Adrenal gland (tissue), 12 donors: ENCODE results near the gene TAMM41. TPM values are rescaled to one million over a fixed set of nuclear protein-coding genes. Genes with fewer than 3 reads are reported as not detected.
"Not testable (repeated sequence)": the region's sequence is repeated elsewhere in the genome, so short reads cannot be mapped to it uniquely, and the experiment has no call there.

Experiments used
- DNase-seq, 7 donors: peaks; one replicate each; pipeline ENCODE4 v3.0.0-alpha.2; 2019 to 2020
- H3K27ac ChIP-seq, 5 donors: fragments of 200-600 bp; sonication (generic) in 4 of 5; 1 replicate in 3 of 5; 2 replicates in 2 of 5; pipeline versions ENCODE4 v1.5.1 to v1.8.0; 2016 to 2020; ENCODE audit warnings: mild to moderate bottlenecking in 1 of 5
- H3K27me3 ChIP-seq: fragments of 200-600 bp; 2 replicates; pipeline ENCODE4 v1.8.0; 2021
- H3K36me3 ChIP-seq, 2 donors: fragments of 200-600 bp; replicated peaks in 1 of 2; 1 replicate in 1 of 2; 2 replicates in 1 of 2; pipeline versions ENCODE4 v1.5.1 to v1.8.0; 2018 to 2022
- H3K4me1 ChIP-seq, 2 donors: fragments of 200-600 bp; replicated peaks in 1 of 2; 1 replicate in 1 of 2; 2 replicates in 1 of 2; pipeline versions ENCODE4 v1.5.1 to v1.8.0; 2018 to 2021
- H3K4me3 ChIP-seq, 4 donors: fragments of 200-600 bp; sonication (generic) in 3 of 4; one replicate each; pipeline ENCODE4 v1.5.1; 2016 to 2018
- H3K9me3 ChIP-seq, 3 donors: fragments of 200-600 bp; sonication (generic) in 1 of 3; replicated peaks in 1 of 3; 1 replicate in 2 of 3; 2 replicates in 1 of 3; pipeline versions ENCODE4 v1.5.1 to v1.8.0; 2016 to 2021
- CTCF ChIP-seq, 6 experiments: fragments of 450-650 bp in 4 of 6; fragments of 200-600 bp in 2 of 6; sonication (generic) in 1 of 6; IDR thresholded peaks; 1 replicate in 5 of 6; 2 replicates in 1 of 6; pipeline versions ENCODE4 v1.5.1 to v1.8.0; 2016 to 2021; ENCODE audit warnings: antibody characterized with exemption in 6 of 6, mild to moderate bottlenecking in 2 of 6, moderate library complexity in 1 of 6
- POLR2A ChIP-seq, 2 donors: fragments of 450-650 bp; IDR thresholded peaks; one replicate each; pipeline ENCODE4 v1.6.1; 2017; ENCODE audit warnings: antibody characterized with exemption in 2 of 2, mild to moderate bottlenecking in 2 of 2, moderate library complexity in 1 of 2
- whole genome bisulfite sequencing, 4 donors: extraction: QIAGEN DNeasy Blood & Tissue Kit in 2 of 4; methylation state at CpG; one replicate each; pipeline versions ENCODE4 v1.1.5 to v1.1.7; 2013 to 2017; 5-methylcytosine and 5-hydroxymethylcytosine counted together
- intact Hi-C, 2 donors: fragments of 100-400 bp; cut with DNase I; formaldehyde crosslinking; loops; one replicate each; pipeline versions ENCODE4 v1.14.1 to v1.15.0; 2022 to 2023
- polyA plus RNA-seq, 3 donors: library from polyadenylated mRNA; stranded (reverse); fragments of 200-250 nt in 2 of 3; fragments of 350-450 nt in 1 of 3; fragmentation: Illumina TruSeq in 1 of 3; extraction: RNeasy Lipid Tissue Mini Kit (QIAGEN cat#74804) in 1 of 3; gene quantifications; one replicate each; pipeline ENCODE4 v1.2.3, GENCODE V29; 2013 to 2014
- total RNA-seq, 9 donors: library from RNA; depleted of rRNA in 4 of 9; stranded (reverse); fragments of >200 nt in 4 of 9; fragments of 120-200 nt in 1 of 9; fragmentation: NEBNext Ultra II Directional in 1 of 9; extraction: Animal tissue kit (Norgen Biotek cat#: 25700) in 1 of 9; gene quantifications; one replicate each; pipeline versions ENCODE4 v1.1.0 to v1.2.4, GENCODE V29; 2013 to 2023
- donor health status: healthy with polysubstance abuse.
- donor health status: Bipolar disorder and iron deficiency.
- donor health status: DM: yes; HTN: yes; CAD: no.
- donor health status: DM: no; HTN: no; CAD: no.
- donor health status: DM: no; HTN: no; CAD: no.
- donor health status: DM: yes; HTN: yes; CAD: no.

TAMM41 gene
- total and polyA plus RNA-seq, 12 donors: 5.8 to 21.0 (median 13.6) TPM

GRCh38 chr3:11759996-11760395 lies 86.7 kb downstream of the TAMM41 start:
- no peaks in the 10 kb centered on the region for H3K4me1 ChIP-seq
- WGBS, 4 donors: 63 to 78% (median 65%) methylated on average over 2 of the region's 2 CpGs
- TF ChIP-seq POLR2A (IDR thresholded peaks at IDR 0.05): no peak
- no peak for TF ChIP-seq CTCF (IDR thresholded peaks at IDR 0.05)
- no peak for DNase-seq
- H3K36me3 ChIP-seq: no peaks in the 10 kb centered on the region
- intact Hi-C loops: no loop called here
- no peaks in the 10 kb centered on the region for H3K27me3 ChIP-seq
- H3K4me3 ChIP-seq: no peak overlapping the region
- no peak overlapping the region for H3K27ac ChIP-seq
- H3K9me3 ChIP-seq: no peaks in the 10 kb centered on the region

- H3K36me3 ChIP-seq: no peaks in the 10 kb centered on the region
- H3K4me1 ChIP-seq: no peaks in the 10 kb centered on the region
- no peaks in the 10 kb centered on the region for H3K9me3 ChIP-seq
- no peaks in the 10 kb centered on the region for H3K27me3 ChIP-seq
- TF ChIP-seq CTCF (IDR thresholded peaks at IDR 0.05) (no peak), POLR2A (IDR thresholded peaks at IDR 0.05) (no peak)
- H3K27ac ChIP-seq: no peak overlapping the region
- no peak for DNase-seq
- 78 to 87% (median 82%) methylated on average over 6 of the region's 6 CpGs for WGBS, 4 donors
- no peak overlapping the region for H3K4me3 ChIP-seq
- intact Hi-C loops: no loop called here
Observed at GRCh38 chr3:11757929-11758328, 88.8 kb downstream of the TAMM41 start.

GRCh38 chr3:11757441-11757875 lies 89.2 kb downstream of the TAMM41 start:
- intact Hi-C loops: no loop called here
- TF ChIP-seq CTCF (IDR thresholded peaks at IDR 0.05) (no peak), POLR2A (IDR thresholded peaks at IDR 0.05) (no peak)
- DNase-seq: peak in 2 of 7 donors; percentile 12 to 61
- Histone ChIP-seq H3K4me3 (no peak overlapping the region), H3K9me3 (no peaks in the 10 kb centered on the region), H3K4me1 (no peaks in the 10 kb centered on the region), H3K27ac (no peak overlapping the region), H3K36me3 (no peaks in the 10 kb centered on the region), H3K27me3 (no peaks in the 10 kb centered on the region)
- WGBS, 4 donors: 68 to 76% (median 75%) methylated on average over 9 of the region's 9 CpGs

- no peak overlapping the region for H3K27ac ChIP-seq
- H3K4me3 ChIP-seq: no peak overlapping the region
- TF ChIP-seq CTCF (IDR thresholded peaks at IDR 0.05) (no peak), POLR2A (IDR thresholded peaks at IDR 0.05) (no peak)
- no peaks in the 10 kb centered on the region for H3K36me3 ChIP-seq
- H3K27me3 ChIP-seq: no peaks in the 10 kb centered on the region
- H3K9me3 ChIP-seq: no peaks in the 10 kb centered on the region
- intact Hi-C loops: no loop called here
- no peak for DNase-seq
- no peaks in the 10 kb centered on the region for H3K4me1 ChIP-seq
- 80 to 86% (median 82%) methylated on average over 12 of the region's 12 CpGs for WGBS, 4 donors
Observed at GRCh38 chr3:11755276-11755675, 91.4 kb downstream of the TAMM41 start.

- intact Hi-C loops, H3K4me3 ChIP-seq, H3K4me1 ChIP-seq, H3K27ac ChIP-seq, H3K36me3 ChIP-seq, DNase-seq, H3K9me3 ChIP-seq, H3K27me3 ChIP-seq: not testable (repeated sequence)
- WGBS, 4 donors: 71 to 84% (median 75%) methylated on average over 4 of the region's 4 CpGs
Observed at GRCh38 chr3:11752254-11752653, 94.4 kb downstream of the TAMM41 start.

DNA sequence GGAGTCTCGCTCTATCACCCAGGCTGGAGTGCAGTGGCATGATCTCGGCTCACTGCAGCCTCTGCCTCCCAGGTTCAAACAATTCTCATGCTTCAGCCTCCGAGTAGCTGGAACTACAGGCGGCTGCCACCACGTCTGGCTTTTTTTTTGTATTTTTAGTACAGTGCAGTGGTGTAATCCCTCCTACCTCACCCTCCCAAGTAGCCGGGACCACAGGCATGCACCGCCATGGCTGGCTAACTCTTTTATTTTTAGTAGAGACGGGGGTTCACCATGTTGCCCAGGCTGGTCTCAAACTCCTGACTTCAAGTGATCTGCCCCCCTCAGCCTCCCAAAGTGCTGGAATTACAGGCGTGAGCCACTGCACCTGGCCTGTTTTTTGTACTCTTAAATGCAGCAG lies 98.4 kb downstream of the TAMM41 start:
- 70 to 75% (median 73%) methylated on average over 9 of the region's 9 CpGs for WGBS, 4 donors

More for the DNA sequence above, 98.4 kb downstream of the TAMM41 start:
- H3K36me3 ChIP-seq, H3K9me3 ChIP-seq, intact Hi-C loops, H3K4me3 ChIP-seq, H3K27ac ChIP-seq, H3K27me3 ChIP-seq, DNase-seq, H3K4me1 ChIP-seq: not testable (repeated sequence)
